ENCODE results near the gene POLQ. TPM values are rescaled to one million over a fixed set of nuclear protein-coding genes. Genes with fewer than 3 reads are reported as not detected.
A peak's percentile ranks its signal among the peaks of the same experiment; 100 is the strongest.

Gene POLQ
- total and polyA plus RNA-seq, 2 of the 4 experiments (the other 2 are of a cell fraction) = 1.8 to 5.0 TPM

DNA sequence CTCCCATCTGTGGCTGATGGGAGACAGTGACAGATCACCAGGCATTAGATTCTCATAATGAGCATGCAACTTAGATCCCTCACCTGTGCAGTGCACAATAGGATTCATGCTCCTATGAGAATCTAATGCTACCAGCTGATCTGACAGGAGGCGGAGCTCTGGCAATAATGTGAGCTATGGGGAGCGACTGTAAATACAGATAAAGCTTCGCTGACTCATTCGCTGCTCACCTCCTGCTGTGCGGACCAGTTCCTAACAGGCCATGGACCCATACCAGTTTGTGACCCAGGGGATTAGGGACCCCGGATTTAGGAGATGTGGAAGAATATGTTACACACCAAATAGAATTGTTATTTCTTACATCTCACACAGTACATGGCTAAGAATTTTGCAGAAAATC is 28.7 kb upstream of the POLQ start:
- in situ Hi-C loops (cut with MboI; ENCODE audit: low sequenced_read_pairs) = no loop called here
- CTCF ChIA-PET = no interaction called here
- WGBS, 2 experiments (ENCODE audit: extremely low coverage in 2 of 2, insufficient read length in 1 of 2) = 62% methylated on average over 2 of the region's 6 CpGs; no CpG with 5 or more reads in 1 of the 2 experiments

More for the DNA sequence above, 28.7 kb upstream of the POLQ start:
- POLR2A ChIA-PET (ENCODE audit: unreplicated experiment) = no interaction called here
- Histone ChIP-seq H3K36me3 (ENCODE audit: control insufficient read depth, insufficient read depth, low read length) (no peaks in the 10 kb centered on the region), H3K9me3 (ENCODE audit: control insufficient read depth, insufficient read depth, low read length) (no peaks in the 10 kb centered on the region), H3K79me1 (ENCODE audit: low read depth in 1 of 2, low read length in 2 of 2) (no peaks in the 10 kb centered on the region), H2BK20ac (ENCODE audit: low read depth, low read length) (no peak overlapping the region), H3K23ac (ENCODE audit: low read depth, low read length) (no peak overlapping the region), H3K18ac (ENCODE audit: low read depth, low read length) (no peak overlapping the region), H2BK120ac (ENCODE audit: low read depth, low read length) (no peak overlapping the region), H2AK9ac (replicated peaks; ENCODE audit: low read depth, low read length, poor library complexity) (no peak overlapping the region), H3K14ac (replicated peaks; ENCODE audit: low read depth, low read length) (no peak overlapping the region), H4K5ac (ENCODE audit: low read depth, low read length) (no peak overlapping the region), H3K4me2 (ENCODE audit: low read depth, low read length) (no peak overlapping the region), H3K4me3 (ENCODE audit: insufficient read depth, low read depth, low read length) (no peak overlapping the region), H3K4ac (ENCODE audit: low read depth, low read length) (no peak overlapping the region), H3K27me3 (ENCODE audit: control insufficient read depth, insufficient read depth, low read length) (no peaks in the 10 kb centered on the region), H4K20me1 (ENCODE audit: insufficient read depth, low read length) (no peaks in the 10 kb centered on the region), H3K9me1 (ENCODE audit: insufficient read depth, low read length) (no peaks in the 10 kb centered on the region; the same call in 1 of the 2 replicates), H2AFZ (replicated peaks; ENCODE audit: low read length, poor library complexity) (no peak overlapping the region), H3K27ac (ENCODE audit: insufficient read depth, low read length) (no peak overlapping the region), H4K91ac (ENCODE audit: insufficient read depth, low read depth, low read length) (no peak overlapping the region), H3K56ac (ENCODE audit: extremely low read depth, insufficient read depth, low read length) (no peak overlapping the region), H2BK5ac (ENCODE audit: low read depth, low read length, poor library complexity, severe bottlenecking) (no peak overlapping the region), H4K8ac (ENCODE audit: low read depth in 2 of 2, low read length in 2 of 2) (no peak overlapping the region), H3K9ac (ENCODE audit: low read depth, low read length) (no peak overlapping the region), H3K4me1 (ENCODE audit: control insufficient read depth, insufficient read depth, low read length) (no peaks in the 10 kb centered on the region), H2AK5ac (ENCODE audit: low read depth, low read length) (no peak overlapping the region), H2BK15ac (ENCODE audit: low read depth, low read length) (no peak overlapping the region)
- DNase-seq = peak; percentile 24
- TF ChIP-seq RAD21 (IDR thresholded peaks at IDR 0.05; ENCODE audit: low read length) (no peak), BHLHE40 (IDR thresholded peaks at IDR 0.05; ENCODE audit: low read depth, low read length) (no peak), CHD1 (IDR thresholded peaks at IDR 0.05; ENCODE audit: low read depth, low read length) (no peak), NFE2L2 (IDR thresholded peaks at IDR 0.05; ENCODE audit: low read depth, low read length) (no peak)
- intact Hi-C loops (cut with micrococcal nuclease) (no loop called here), dilution Hi-C loops (cut with HindIII; ENCODE audit: low sequenced_read_pairs, unreplicated experiment) (no loop called here)
- ATAC-seq (ENCODE audit: low read depth) = peak; percentile 29; the same call in 1 of the 2 replicates
- BruUV-seq (replicated peaks) = no TSS peak

Data from IMR-90 (cell line).